SK-N-SH treated with all-trans-retinoic acid at 6 μM for 48 hours (cell line): ENCODE measurements around the gene LYRM9.

Source experiments
- ATAC-seq: fragments of 200-7000 bp; cut with Tn5 transposase; 3 replicates; pipeline ENCODE4 v1.9.1; 2020; ENCODE audit warnings: mild to moderate bottlenecking, moderate library complexity
- ARNTL ChIP-seq: fragments of 450-650 bp; formaldehyde crosslinking; IDR thresholded peaks from 2 replicates; pipeline ENCODE4 v1.5.0; 2020; ENCODE audit warnings: low read depth, mild to moderate bottlenecking, moderate library complexity, borderline replicate concordance
- CSDC2 ChIP-seq: fragments of 250-450 bp; sonication (Bioruptor Pico); IDR thresholded peaks from 2 replicates; pipeline ENCODE4 v1.5.0; 2020; ENCODE audit warnings: mild to moderate bottlenecking, moderate library complexity
- GLIS3 ChIP-seq: fragments of 250-450 bp; sonication (Bioruptor Pico); IDR thresholded peaks from 2 replicates; pipeline ENCODE4 v1.5.0; 2020; ENCODE audit warnings: mild to moderate bottlenecking, moderate library complexity
- ISL1 ChIP-seq: fragments of 250-450 bp; sonication (Bioruptor Pico); IDR thresholded peaks from 2 replicates; pipeline ENCODE4 v2.1.2; 2022; ENCODE audit warnings: mild to moderate bottlenecking, moderate library complexity
- OSR1 ChIP-seq: fragments of 250-450 bp; sonication (Bioruptor Pico); IDR thresholded peaks from 2 replicates; pipeline ENCODE4 v1.8.0; 2022; ENCODE audit warnings: moderate library complexity, mild to moderate bottlenecking, inconsistent platforms
- PPARA ChIP-seq: fragments of 250-450 bp; sonication (Bioruptor Pico); IDR thresholded peaks from 2 replicates; pipeline ENCODE4 v1.5.0; 2020; ENCODE audit warnings: mild to moderate bottlenecking, borderline replicate concordance
- SNAI2 ChIP-seq: fragments of 250-450 bp; sonication (Bioruptor Pico); IDR thresholded peaks from 2 replicates; pipeline ENCODE4 v1.5.0; 2020; ENCODE audit warnings: mild to moderate bottlenecking, moderate library complexity
- TCF4 ChIP-seq: fragments of 250-450 bp; sonication (Bioruptor Pico); IDR thresholded peaks from 2 replicates; pipeline ENCODE4 v1.8.0; 2021; ENCODE audit warnings: mild to moderate bottlenecking, moderate library complexity, borderline replicate concordance
- TOX ChIP-seq: fragments of 250-450 bp; sonication (Bioruptor Pico); IDR thresholded peaks from 2 replicates; pipeline ENCODE4 v1.8.0; 2021; ENCODE audit warnings: mild to moderate bottlenecking, moderate library complexity, borderline replicate concordance
- ZFP3 ChIP-seq: fragments of 250-450 bp; sonication (Bioruptor Pico); IDR thresholded peaks from 2 replicates; pipeline ENCODE4 v1.5.0; 2020; ENCODE audit warnings: mild to moderate bottlenecking, moderate library complexity
- ZFP30 ChIP-seq: fragments of 450-650 bp; formaldehyde crosslinking; IDR thresholded peaks from 2 replicates; pipeline ENCODE4 v1.5.0; 2022; ENCODE audit warnings: mild to moderate bottlenecking, moderate library complexity
- ZNF565 ChIP-seq: fragments of 450-650 bp; formaldehyde crosslinking; conservative IDR thresholded peaks from 2 replicates; pipeline ENCODE4 v1.5.0; 2020; ENCODE audit warnings: low read depth, mild to moderate bottlenecking, moderate library complexity
- ZNF70 ChIP-seq: fragments of 450-650 bp; formaldehyde crosslinking; IDR thresholded peaks from 2 replicates; pipeline ENCODE4 v1.5.0; 2020; ENCODE audit warnings: mild to moderate bottlenecking, moderate library complexity
- ZNF8 ChIP-seq: fragments of 450-650 bp; formaldehyde crosslinking; IDR thresholded peaks from 2 replicates; pipeline ENCODE4 v1.5.0; 2020; ENCODE audit warnings: mild to moderate bottlenecking, moderate library complexity
- TF ChIP-seq, protein P1 (sequence below): fragments of 250-450 bp; sonication (Bioruptor Pico); IDR thresholded peaks from 2 replicates; pipeline ENCODE4 v1.5.1; 2021; ENCODE audit warnings: mild to moderate bottlenecking, moderate library complexity
- TF ChIP-seq, protein P2 (sequence below): fragments of 250-450 bp; sonication (Bioruptor Pico); IDR thresholded peaks from 2 replicates; pipeline ENCODE4 v1.5.1; 2020; ENCODE audit warnings: low read depth, mild to moderate bottlenecking, moderate library complexity
- TF ChIP-seq, protein P3 (sequence below): fragments of 250-450 bp; sonication (Bioruptor Pico); IDR thresholded peaks from 2 replicates; pipeline ENCODE4 v1.8.0; 2021; ENCODE audit warnings: low read depth, mild to moderate bottlenecking, moderate library complexity, borderline replicate concordance
- TF ChIP-seq, protein P4 (sequence below): fragments of 250-450 bp; sonication (Bioruptor Pico); IDR thresholded peaks from 2 replicates; pipeline ENCODE4 v1.8.0; 2020; ENCODE audit warnings: mild to moderate bottlenecking, moderate library complexity, borderline replicate concordance
- TF ChIP-seq, protein P5 (sequence below): fragments of 250-450 bp; sonication (Bioruptor Pico); IDR thresholded peaks from 2 replicates; pipeline ENCODE4 v1.5.0; 2020; ENCODE audit warnings: mild to moderate bottlenecking, moderate library complexity

Gene LYRM9

DNA sequence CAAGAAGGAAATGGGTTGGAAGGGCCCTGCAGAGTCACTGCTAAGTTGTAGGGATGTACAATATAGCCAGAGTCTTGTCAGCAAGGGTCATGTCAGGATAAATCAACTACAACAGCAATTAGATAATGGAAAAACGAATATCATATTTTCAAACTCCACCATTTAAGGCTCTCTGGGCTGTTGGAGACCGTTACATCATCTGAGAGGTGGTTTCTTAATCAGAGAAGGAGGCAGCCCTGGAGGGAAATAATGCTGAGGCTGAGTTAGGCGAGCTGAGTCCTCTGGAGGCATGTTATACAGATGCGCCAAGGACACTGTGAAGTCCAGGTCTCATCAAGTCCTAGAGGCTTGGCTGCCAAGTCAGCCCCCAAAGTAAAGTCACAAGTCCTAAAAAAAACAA lies 30.3 kb downstream of the LYRM9 start:
- ATAC-seq = no peak

DNA sequence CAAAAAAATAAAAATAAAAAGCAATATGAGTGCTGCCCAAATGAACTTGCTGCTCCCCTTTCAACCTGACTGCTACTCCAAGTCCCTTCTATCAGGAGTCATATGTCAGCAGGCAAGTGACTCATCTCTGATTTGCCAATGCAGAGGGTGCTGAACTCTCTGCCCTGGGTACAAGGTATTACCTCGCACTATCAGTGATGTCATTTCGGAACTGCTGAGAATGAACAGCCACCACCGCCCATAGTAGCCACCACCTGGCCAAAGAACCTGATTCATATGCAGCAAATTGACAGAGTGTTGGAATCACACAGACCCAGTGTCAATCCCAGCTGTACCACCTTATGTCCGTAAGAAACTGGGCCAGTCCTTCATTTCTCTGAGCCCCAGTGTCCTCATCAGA lies 31.2 kb downstream of the LYRM9 start:
- TF ChIP-seq SNAI2 (CRISPR knock-in tag) (no peak), ZFP3 (CRISPR knock-in tag) (no peak), ZNF70 (no peak), TCF4 (no peak), ZNF565 (CRISPR knock-in tag) (no peak), CSDC2 (CRISPR knock-in tag) (no peak), PPARA (no peak), TOX (CRISPR knock-in tag) (no peak), ZFP30 (CRISPR knock-in tag) (no peak)
- TF ChIP-seq, protein P1, sequence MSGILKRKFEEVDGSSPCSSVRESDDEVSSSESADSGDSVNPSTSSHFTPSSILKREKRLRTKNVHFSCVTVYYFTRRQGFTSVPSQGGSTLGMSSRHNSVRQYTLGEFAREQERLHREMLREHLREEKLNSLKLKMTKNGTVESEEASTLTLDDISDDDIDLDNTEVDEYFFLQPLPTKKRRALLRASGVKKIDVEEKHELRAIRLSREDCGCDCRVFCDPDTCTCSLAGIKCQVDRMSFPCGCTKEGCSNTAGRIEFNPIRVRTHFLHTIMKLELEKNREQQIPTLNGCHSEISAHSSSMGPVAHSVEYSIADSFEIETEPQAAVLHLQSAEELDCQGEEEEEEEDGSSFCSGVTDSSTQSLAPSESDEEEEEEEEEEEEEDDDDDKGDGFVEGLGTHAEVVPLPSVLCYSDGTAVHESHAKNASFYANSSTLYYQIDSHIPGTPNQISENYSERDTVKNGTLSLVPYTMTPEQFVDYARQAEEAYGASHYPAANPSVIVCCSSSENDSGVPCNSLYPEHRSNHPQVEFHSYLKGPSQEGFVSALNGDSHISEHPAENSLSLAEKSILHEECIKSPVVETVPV (CRISPR knock-in tag) = no peak
- TF ChIP-seq, protein P2, sequence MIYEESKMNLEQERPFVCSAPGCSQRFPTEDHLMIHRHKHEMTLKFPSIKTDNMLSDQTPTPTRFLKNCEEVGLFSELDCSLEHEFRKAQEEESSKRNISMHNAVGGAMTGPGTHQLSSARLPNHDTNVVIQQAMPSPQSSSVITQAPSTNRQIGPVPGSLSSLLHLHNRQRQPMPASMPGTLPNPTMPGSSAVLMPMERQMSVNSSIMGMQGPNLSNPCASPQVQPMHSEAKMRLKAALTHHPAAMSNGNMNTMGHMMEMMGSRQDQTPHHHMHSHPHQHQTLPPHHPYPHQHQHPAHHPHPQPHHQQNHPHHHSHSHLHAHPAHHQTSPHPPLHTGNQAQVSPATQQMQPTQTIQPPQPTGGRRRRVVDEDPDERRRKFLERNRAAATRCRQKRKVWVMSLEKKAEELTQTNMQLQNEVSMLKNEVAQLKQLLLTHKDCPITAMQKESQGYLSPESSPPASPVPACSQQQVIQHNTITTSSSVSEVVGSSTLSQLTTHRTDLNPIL = no peak
- TF ChIP-seq, protein P3, sequence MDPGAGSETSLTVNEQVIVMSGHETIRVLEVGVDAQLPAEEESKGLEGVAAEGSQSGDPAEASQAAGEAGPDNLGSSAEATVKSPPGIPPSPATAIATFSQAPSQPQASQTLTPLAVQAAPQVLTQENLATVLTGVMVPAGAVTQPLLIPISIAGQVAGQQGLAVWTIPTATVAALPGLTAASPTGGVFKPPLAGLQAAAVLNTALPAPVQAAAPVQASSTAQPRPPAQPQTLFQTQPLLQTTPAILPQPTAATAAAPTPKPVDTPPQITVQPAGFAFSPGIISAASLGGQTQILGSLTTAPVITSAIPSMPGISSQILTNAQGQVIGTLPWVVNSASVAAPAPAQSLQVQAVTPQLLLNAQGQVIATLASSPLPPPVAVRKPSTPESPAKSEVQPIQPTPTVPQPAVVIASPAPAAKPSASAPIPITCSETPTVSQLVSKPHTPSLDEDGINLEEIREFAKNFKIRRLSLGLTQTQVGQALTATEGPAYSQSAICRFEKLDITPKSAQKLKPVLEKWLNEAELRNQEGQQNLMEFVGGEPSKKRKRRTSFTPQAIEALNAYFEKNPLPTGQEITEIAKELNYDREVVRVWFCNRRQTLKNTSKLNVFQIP = no peak
- no peak for ATAC-seq

More for the DNA sequence above, 30.3 kb downstream of the LYRM9 start:
- TF ChIP-seq ZFP30 (CRISPR knock-in tag) (no peak), ZNF8 (CRISPR knock-in tag) (no peak), CSDC2 (CRISPR knock-in tag) (no peak), OSR1 (CRISPR knock-in tag) (no peak), GLIS3 (CRISPR knock-in tag) (no peak), ZNF70 (no peak), SNAI2 (CRISPR knock-in tag) (no peak), ARNTL (CRISPR knock-in tag) (no peak), TCF4 (no peak)
- TF ChIP-seq, protein P2 = no peak
- TF ChIP-seq, protein P4, sequence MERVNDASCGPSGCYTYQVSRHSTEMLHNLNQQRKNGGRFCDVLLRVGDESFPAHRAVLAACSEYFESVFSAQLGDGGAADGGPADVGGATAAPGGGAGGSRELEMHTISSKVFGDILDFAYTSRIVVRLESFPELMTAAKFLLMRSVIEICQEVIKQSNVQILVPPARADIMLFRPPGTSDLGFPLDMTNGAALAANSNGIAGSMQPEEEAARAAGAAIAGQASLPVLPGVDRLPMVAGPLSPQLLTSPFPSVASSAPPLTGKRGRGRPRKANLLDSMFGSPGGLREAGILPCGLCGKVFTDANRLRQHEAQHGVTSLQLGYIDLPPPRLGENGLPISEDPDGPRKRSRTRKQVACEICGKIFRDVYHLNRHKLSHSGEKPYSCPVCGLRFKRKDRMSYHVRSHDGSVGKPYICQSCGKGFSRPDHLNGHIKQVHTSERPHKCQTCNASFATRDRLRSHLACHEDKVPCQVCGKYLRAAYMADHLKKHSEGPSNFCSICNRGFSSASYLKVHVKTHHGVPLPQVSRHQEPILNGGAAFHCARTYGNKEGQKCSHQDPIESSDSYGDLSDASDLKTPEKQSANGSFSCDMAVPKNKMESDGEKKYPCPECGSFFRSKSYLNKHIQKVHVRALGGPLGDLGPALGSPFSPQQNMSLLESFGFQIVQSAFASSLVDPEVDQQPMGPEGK (CRISPR knock-in tag) = no peak
- TF ChIP-seq, protein P1 (CRISPR knock-in tag) = no peak

DNA sequence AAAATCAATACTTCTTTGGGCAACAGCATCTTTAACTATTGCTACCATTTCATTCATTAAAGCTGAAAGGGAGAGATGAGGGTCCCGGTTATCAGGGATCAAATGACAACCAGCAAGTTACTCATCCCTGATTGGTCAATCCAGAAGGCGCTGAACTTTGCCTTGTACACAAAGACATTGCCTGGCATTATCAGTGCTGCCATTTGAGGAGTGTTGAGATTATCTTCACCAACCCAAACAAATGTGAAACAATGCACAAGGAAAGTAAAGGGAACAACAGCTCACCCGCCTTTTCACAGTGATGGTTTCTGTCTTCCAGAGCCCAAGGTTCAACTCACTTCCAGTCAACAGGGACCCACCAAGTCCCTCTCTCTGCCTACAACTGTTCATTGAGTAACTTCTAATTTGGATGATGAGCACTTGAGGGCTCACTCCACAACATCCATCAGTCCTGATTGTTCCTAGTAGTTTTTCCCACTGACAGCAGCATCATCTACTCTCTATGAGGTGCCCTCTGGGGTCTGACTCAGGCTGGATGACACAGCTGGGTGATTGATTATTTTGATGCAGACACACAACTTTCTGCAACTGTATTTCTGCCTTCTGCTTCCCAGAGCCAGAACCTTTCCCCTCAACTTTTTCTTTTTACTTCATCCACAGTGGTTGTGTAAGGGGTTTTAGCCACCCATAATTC lies 32.0 kb downstream of the LYRM9 start:
- TF ChIP-seq ZNF8 (CRISPR knock-in tag) (no peak), TCF4 (no peak)

DNA sequence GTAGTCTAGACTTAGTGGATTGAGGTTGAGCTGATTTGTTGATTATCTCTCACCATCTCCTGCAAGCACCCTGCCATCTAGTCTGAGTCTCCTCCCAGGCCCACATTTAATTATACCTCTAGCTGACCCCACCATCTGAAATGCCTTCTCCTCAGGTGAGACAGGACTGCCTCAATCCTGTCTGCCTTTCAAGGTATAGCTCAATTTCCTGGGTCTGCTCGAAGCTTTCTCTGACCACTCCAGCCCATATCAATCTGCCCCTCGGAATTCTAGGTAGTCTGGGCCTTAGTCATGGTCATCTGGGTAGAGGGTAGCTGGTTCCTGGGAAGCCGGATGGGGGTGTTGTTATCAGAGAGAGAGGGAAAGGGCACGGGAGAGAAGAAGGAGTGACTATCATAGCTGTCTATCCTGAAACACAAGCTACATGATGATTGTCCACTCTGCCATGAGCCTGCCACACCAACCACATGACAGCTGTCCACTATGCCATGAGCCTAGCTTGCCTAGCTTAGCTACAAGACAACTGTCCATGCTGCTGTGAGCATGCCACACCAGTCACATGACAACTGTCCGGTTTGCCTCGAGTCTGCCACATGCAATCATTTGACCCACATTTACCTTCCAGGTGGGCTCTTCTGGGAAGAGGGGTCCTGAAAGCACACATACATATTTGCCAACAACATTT lies 34.4 kb downstream of the LYRM9 start:
- no peak for ATAC-seq
- TF ChIP-seq, protein P3 = no peak
- TF ChIP-seq ZNF8 (CRISPR knock-in tag) (no peak), TOX (CRISPR knock-in tag) (no peak), ZFP3 (CRISPR knock-in tag) (no peak), ZNF70 (no peak), ISL1 (CRISPR knock-in tag) (no peak), CSDC2 (CRISPR knock-in tag) (no peak), ZNF565 (CRISPR knock-in tag) (no peak), TCF4 (no peak), ZFP30 (CRISPR knock-in tag) (no peak)
- TF ChIP-seq, protein P5, sequence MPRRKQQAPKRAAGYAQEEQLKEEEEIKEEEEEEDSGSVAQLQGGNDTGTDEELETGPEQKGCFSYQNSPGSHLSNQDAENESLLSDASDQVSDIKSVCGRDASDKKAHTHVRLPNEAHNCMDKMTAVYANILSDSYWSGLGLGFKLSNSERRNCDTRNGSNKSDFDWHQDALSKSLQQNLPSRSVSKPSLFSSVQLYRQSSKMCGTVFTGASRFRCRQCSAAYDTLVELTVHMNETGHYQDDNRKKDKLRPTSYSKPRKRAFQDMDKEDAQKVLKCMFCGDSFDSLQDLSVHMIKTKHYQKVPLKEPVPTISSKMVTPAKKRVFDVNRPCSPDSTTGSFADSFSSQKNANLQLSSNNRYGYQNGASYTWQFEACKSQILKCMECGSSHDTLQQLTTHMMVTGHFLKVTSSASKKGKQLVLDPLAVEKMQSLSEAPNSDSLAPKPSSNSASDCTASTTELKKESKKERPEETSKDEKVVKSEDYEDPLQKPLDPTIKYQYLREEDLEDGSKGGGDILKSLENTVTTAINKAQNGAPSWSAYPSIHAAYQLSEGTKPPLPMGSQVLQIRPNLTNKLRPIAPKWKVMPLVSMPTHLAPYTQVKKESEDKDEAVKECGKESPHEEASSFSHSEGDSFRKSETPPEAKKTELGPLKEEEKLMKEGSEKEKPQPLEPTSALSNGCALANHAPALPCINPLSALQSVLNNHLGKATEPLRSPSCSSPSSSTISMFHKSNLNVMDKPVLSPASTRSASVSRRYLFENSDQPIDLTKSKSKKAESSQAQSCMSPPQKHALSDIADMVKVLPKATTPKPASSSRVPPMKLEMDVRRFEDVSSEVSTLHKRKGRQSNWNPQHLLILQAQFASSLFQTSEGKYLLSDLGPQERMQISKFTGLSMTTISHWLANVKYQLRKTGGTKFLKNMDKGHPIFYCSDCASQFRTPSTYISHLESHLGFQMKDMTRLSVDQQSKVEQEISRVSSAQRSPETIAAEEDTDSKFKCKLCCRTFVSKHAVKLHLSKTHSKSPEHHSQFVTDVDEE (CRISPR knock-in tag) = no peak

More for the DNA sequence above, 32.0 kb downstream of the LYRM9 start:
- ATAC-seq = no peak
